Spleen (tissue), 11 donors: Measurements from ENCODE around the gene SREBF2. TPM values are rescaled to one million over a fixed set of nuclear protein-coding genes. Genes with fewer than 3 reads are reported as not detected.

Experiments used
- DNase-seq: peaks from one replicate; pipeline ENCODE4 v3.0.0-alpha.2; 2020
- H3K27ac ChIP-seq, 8 donors: fragments of 200-600 bp; sonication (generic) in 7 of 8; 1 replicate in 4 of 8; 2 replicates in 4 of 8; pipeline versions ENCODE4 v1.5.0 to v1.8.0; 2016 to 2021; ENCODE audit warnings: inconsistent platforms in 4 of 8, mild to moderate bottlenecking in 4 of 8, moderate library complexity in 1 of 8
- H3K27me3 ChIP-seq, 7 donors: fragments of 200-600 bp; sonication (generic) in 6 of 7; replicated peaks in 1 of 7; 1 replicate in 4 of 7; 2 replicates in 3 of 7; pipeline versions ENCODE4 v1.5.0 to v1.8.0; 2016 to 2021; ENCODE audit warnings: inconsistent platforms in 3 of 7, mild to moderate bottlenecking in 1 of 7
- H3K36me3 ChIP-seq, 6 donors: fragments of 200-600 bp; sonication (generic) in 5 of 6; 1 replicate in 4 of 6; 2 replicates in 2 of 6; pipeline versions ENCODE4 v1.5.0 to v1.8.0; 2016 to 2021; ENCODE audit warnings: inconsistent platforms in 2 of 6
- H3K4me1 ChIP-seq, 6 donors: fragments of 200-600 bp; sonication (generic) in 5 of 6; 1 replicate in 3 of 6; 2 replicates in 3 of 6; pipeline versions ENCODE4 v1.5.0 to v1.8.0; 2016 to 2021; ENCODE audit warnings: inconsistent platforms in 3 of 6
- H3K4me3 ChIP-seq, 8 donors: fragments of 200-600 bp; sonication (generic) in 7 of 8; 1 replicate in 4 of 8; 2 replicates in 4 of 8; pipeline versions ENCODE4 v1.5.0 to v1.8.0; 2016 to 2021; ENCODE audit warnings: inconsistent platforms in 4 of 8, mild to moderate bottlenecking in 4 of 8, moderate library complexity in 2 of 8
- H3K9me3 ChIP-seq, 8 donors: fragments of 200-600 bp; sonication (generic) in 7 of 8; 1 replicate in 4 of 8; 2 replicates in 4 of 8; pipeline versions ENCODE4 v1.5.0 to v1.8.0; 2016 to 2021; ENCODE audit warnings: inconsistent platforms in 4 of 8
- CTCF ChIP-seq, 11 experiments: fragments of 200-600 bp in 7 of 11; fragments of 450-650 bp in 4 of 11; sonication (generic) in 4 of 11; IDR thresholded peaks in 8 of 11; conservative IDR thresholded peaks in 3 of 11; 1 replicate in 7 of 11; 2 replicates in 4 of 11; pipeline versions ENCODE4 v1.4.0 to v1.8.0; 2016 to 2021; ENCODE audit warnings: antibody characterized with exemption in 11 of 11, inconsistent platforms in 4 of 11, mild to moderate bottlenecking in 1 of 11
- POLR2A ChIP-seq, 3 donors: fragments of 450-650 bp; IDR thresholded peaks; one replicate each; pipeline ENCODE4 v1.5.1; 2017; ENCODE audit warnings: antibody characterized with exemption in 3 of 3, mild to moderate bottlenecking in 1 of 3
- POLR2AphosphoS5 ChIP-seq, 3 donors: sonication (generic); formaldehyde crosslinking; IDR thresholded peaks; one replicate each; pipeline ENCODE4 v1.5.1; 2017; ENCODE audit warnings: antibody characterized with exemption in 3 of 3
- WGBS, 5 donors: extraction: QIAGEN DNeasy Blood & Tissue Kit in 3 of 5; methylation state at CpG; one replicate each; pipeline versions ENCODE4 v1.1.5 to v1.1.7; 2013 to 2018; 5-methylcytosine and 5-hydroxymethylcytosine counted together
- intact Hi-C: fragments of 100-400 bp; cut with DNase I; formaldehyde crosslinking; loops from one replicate; pipeline ENCODE4 v1.15.0; 2023; ENCODE audit warnings: low total_unique reads
- polyA plus RNA-seq, 3 donors: library from polyadenylated mRNA; stranded (reverse); fragments of 200-250 nt; gene quantifications; one replicate each; pipeline ENCODE4 v1.2.1, GENCODE V29; 2013
- total RNA-seq, 7 donors: library from RNA; depleted of rRNA in 3 of 7; stranded (reverse); fragments of >200 nt in 3 of 7; fragmentation: NEBNext Ultra II Directional in 4 of 7; extraction: Animal tissue kit (Norgen Biotek cat#: 25700) in 4 of 7; gene quantifications; one replicate each; pipeline versions ENCODE4 v1.1.0 to v1.2.1, GENCODE V29; 2016 to 2021
- donor health status: healthy with polysubstance abuse.
- donor health status: DM: no; HTN: no; CAD: no; lungs with moderate emphysema.
- donor health status: DM: no; HTN: no; CAD: no.
- donor health status: Bipolar disorder and iron deficiency.
- donor health status: healthy.
- donor health status: DM: no; HTN: no; CAD: no.
- donor health status: DM: yes; HTN: yes; CAD: no.

SREBF2 gene
- total and polyA plus RNA-seq, 10 donors, result 19.4 to 104 (median 63.3) TPM

- Histone ChIP-seq H3K27me3 (no peaks in the 10 kb centered on the region), H3K27ac (peak overlapping the region; percentile 85 to 98 (median 94)), H3K36me3 (peaks cover 0 to 14% (median 2%) of the 10 kb centered on the region in 6 donors), H3K4me3 (peak overlapping the region; percentile 55 to 93 (median 84)), H3K4me1 (peaks cover 5 to 52% (median 23%) of the 10 kb centered on the region in 6 donors), H3K9me3 (no peaks in the 10 kb centered on the region)
- TF ChIP-seq POLR2AphosphoS5 (IDR thresholded peaks at IDR 0.05) (no peak), CTCF (IDR thresholded peaks at IDR 0.05 in 8 of 11, conservative IDR thresholded peaks at IDR 0.05 in 3 of 11) (no peak), POLR2A (IDR thresholded peaks at IDR 0.05) (no peak)
- intact Hi-C loops, result no loop called here
- peak; percentile 84 for DNase-seq
- 5 to 20% (median 13%) methylated on average over 19 to 38 of the region's 38 CpGs for WGBS, 5 donors
These were observed 33.2 kb upstream of the SREBF2 start for GRCh38 chr22:41799486-41800347.

- Histone ChIP-seq H3K36me3 (peaks cover 0 to 5% (median 0%) of the 10 kb centered on the region in 6 donors), H3K27me3 (no peaks in the 10 kb centered on the region), H3K4me1 (peaks cover 5 to 52% (median 23%) of the 10 kb centered on the region in 6 donors), H3K9me3 (no peaks in the 10 kb centered on the region), H3K4me3 (peak within 1 kb of the TSS; percentile 55 to 93 (median 84)), H3K27ac (peak within 1 kb of the TSS; percentile 85 to 98 (median 94))
- 0 to 1% (median 0%) methylated on average over 12 to 52 of the region's 52 CpGs for WGBS, 5 donors
- DNase-seq, result peak; percentile 98
- TF ChIP-seq POLR2A (IDR thresholded peaks at IDR 0.05), result peak; percentile 30 to 75 (median 53)
- TF ChIP-seq CTCF (IDR thresholded peaks at IDR 0.05 in 8 of 11, conservative IDR thresholded peaks at IDR 0.05 in 3 of 11), result peak in 2 of 11 experiments; percentile 7 to 17
- TF ChIP-seq POLR2AphosphoS5 (IDR thresholded peaks at IDR 0.05), result peak; percentile 98 to 99 (median 98)
- intact Hi-C loops, result no loop called here
These were observed 32.4 kb upstream of the SREBF2 start, which contains the start of gene CCDC134 for GRCh38 chr22:41800348-41801146. Gene CCDC134 (plus strand): TSS chr22:41800679. CDS start chr22:41808891, 8,212 bp downstream.

- TF ChIP-seq POLR2AphosphoS5 (IDR thresholded peaks at IDR 0.05) (no peak), POLR2A (IDR thresholded peaks at IDR 0.05) (no peak), CTCF (IDR thresholded peaks at IDR 0.05 in 8 of 11, conservative IDR thresholded peaks at IDR 0.05 in 3 of 11) (no peak)
- 32 to 41% (median 37%) methylated on average over 4 of the region's 4 CpGs for WGBS, 5 donors
- no peaks in the 10 kb centered on the region for H3K27me3 ChIP-seq
- intact Hi-C loops, result no loop called here
- H3K4me3 ChIP-seq, result peak overlapping the region; percentile 55 to 93 (median 84)
- peaks cover 5 to 52% (median 23%) of the 10 kb centered on the region in 6 donors for H3K4me1 ChIP-seq
- no peaks in the 10 kb centered on the region for H3K36me3 ChIP-seq
- peak overlapping the region in 7 of 8 donors; percentile 85 to 98 (median 94) for H3K27ac ChIP-seq
- no peaks in the 10 kb centered on the region for H3K9me3 ChIP-seq
- no peak for DNase-seq
These were observed 31.6 kb upstream of the SREBF2 start for GRCh38 chr22:41801147-41801819.
